ENCODE results near the gene SMO. TPM values are rescaled to one million over a fixed set of nuclear protein-coding genes. Genes with fewer than 3 reads are reported as not detected.

SMO gene
- total RNA-seq, 1 experiment from 2014 or later, result 40.3 TPM

DNA sequence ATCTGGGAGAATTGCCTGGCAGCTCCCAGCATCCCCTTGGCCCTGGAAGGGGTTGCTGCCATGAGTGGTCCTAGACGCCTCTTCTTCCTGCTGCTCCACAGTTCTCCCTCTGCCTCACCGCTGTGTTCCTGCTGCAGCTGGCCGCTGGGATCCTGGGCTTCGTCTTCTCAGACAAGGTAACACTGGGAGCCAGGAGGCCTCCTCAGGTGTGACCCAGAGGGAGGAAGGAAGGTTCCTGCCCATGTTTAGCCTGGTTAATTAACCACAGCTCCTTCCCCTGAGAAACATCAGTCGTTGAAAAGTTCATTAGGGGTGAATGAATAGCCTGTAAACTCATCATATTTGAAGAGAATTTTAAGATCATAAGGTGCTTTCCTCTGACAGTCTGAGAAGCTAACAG, 25.7 kb upstream of the SMO start:
- Histone ChIP-seq H3K27me3 (replicated peaks; ENCODE audit: insufficient read depth, low read depth, low read length, poor library complexity) (no peaks in the 10 kb centered on the region), H3K4me3 (ENCODE audit: low read depth, low read length, poor library complexity, severe bottlenecking) (no peak overlapping the region), H3K36me3 (ENCODE audit: insufficient read depth, low read length, poor library complexity, severe bottlenecking) (no peaks in the 10 kb centered on the region), H3K4me1 (ENCODE audit: insufficient read depth, low read length, poor library complexity, severe bottlenecking) (no peaks in the 10 kb centered on the region), H3K27ac (ENCODE audit: low read depth, low read length, poor library complexity, severe bottlenecking) (no peak overlapping the region), H3K9me3 (ENCODE audit: low read depth, low read length, poor library complexity, severe bottlenecking) (no peaks in the 10 kb centered on the region)
- TF ChIP-seq EZH2 (IDR thresholded peaks at IDR 0.05; ENCODE audit: borderline replicate concordance, low read depth, low read length, poor library complexity, severe bottlenecking), result no peak
- TF ChIP-seq, protein P1, sequence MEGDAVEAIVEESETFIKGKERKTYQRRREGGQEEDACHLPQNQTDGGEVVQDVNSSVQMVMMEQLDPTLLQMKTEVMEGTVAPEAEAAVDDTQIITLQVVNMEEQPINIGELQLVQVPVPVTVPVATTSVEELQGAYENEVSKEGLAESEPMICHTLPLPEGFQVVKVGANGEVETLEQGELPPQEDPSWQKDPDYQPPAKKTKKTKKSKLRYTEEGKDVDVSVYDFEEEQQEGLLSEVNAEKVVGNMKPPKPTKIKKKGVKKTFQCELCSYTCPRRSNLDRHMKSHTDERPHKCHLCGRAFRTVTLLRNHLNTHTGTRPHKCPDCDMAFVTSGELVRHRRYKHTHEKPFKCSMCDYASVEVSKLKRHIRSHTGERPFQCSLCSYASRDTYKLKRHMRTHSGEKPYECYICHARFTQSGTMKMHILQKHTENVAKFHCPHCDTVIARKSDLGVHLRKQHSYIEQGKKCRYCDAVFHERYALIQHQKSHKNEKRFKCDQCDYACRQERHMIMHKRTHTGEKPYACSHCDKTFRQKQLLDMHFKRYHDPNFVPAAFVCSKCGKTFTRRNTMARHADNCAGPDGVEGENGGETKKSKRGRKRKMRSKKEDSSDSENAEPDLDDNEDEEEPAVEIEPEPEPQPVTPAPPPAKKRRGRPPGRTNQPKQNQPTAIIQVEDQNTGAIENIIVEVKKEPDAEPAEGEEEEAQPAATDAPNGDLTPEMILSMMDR (conservative IDR thresholded peaks at IDR 0.05; ENCODE audit: low read depth, low read length), result no peak
- DNase-seq (ENCODE audit: low spot score), result no peak
- intact Hi-C loops (cut with micrococcal nuclease; ENCODE audit: unreplicated experiment), result no loop called here
- ChIA-PET CTCF (no interaction called here), POLR2A (ENCODE audit: low non-redundant PET) (no interaction called here)
- no TSS peak for BruUV-seq (replicated peaks)

DNA sequence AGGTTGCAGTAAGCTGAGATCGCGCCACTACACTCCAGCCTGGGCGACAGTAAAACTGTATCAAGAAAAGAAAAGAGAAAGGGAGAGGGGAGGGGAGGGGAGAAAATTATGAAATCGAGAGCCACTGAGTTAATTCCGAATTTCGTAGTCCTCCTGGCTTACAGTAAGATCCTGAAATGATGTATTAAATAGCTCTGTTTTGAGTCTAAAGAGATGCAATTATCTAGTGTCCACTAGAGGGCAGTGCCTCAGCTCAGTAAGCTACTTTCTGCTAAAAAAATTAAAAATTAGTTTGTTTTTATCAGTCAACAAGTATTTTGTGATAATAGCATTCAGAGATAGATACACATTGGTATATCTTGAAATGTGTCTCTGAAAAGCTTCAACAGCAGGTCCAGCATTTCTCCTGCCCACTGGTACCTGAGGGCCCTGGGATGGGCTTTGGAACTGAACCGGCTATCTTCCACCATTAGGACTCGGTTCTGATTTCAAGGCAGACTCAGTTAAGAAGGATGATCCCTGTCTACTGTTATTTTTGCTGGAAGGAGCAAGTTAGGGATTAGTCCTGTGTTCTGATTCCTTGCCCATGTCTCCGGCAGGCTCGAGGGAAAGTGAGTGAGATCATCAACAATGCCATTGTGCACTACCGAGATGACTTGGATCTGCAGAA, 24.4 kb upstream of the SMO start:
- no peak for TF ChIP-seq EZH2 (IDR thresholded peaks at IDR 0.05; ENCODE audit: borderline replicate concordance, low read depth, low read length, poor library complexity, severe bottlenecking)
- TF ChIP-seq, protein P1 (conservative IDR thresholded peaks at IDR 0.05; ENCODE audit: low read depth, low read length), result peak; percentile 89
- no peak overlapping the region for H3K27ac ChIP-seq (ENCODE audit: low read depth, low read length, poor library complexity, severe bottlenecking)
- H3K36me3 ChIP-seq (ENCODE audit: insufficient read depth, low read length, poor library complexity, severe bottlenecking), result no peaks in the 10 kb centered on the region
- ChIA-PET POLR2A (ENCODE audit: low non-redundant PET) (interaction anchor here (0.5 to 0.7 kb wide), 2 partner anchors 154 to 491 kb away, joined by 3 read pairs; no protein-coding TSS in a partner anchor), CTCF (interaction anchor here (0.6 to 1.4 kb wide), 10 partner anchors 9 to 704 kb away, joined by 3 to 12 read pairs (median 4); partner anchors contain the start of gene TSPAN33)
- H3K27me3 ChIP-seq (replicated peaks; ENCODE audit: insufficient read depth, low read depth, low read length, poor library complexity), result no peaks in the 10 kb centered on the region
- no peaks in the 10 kb centered on the region for H3K9me3 ChIP-seq (ENCODE audit: low read depth, low read length, poor library complexity, severe bottlenecking)
- H3K4me3 ChIP-seq (ENCODE audit: low read depth, low read length, poor library complexity, severe bottlenecking), result no peak overlapping the region
- no TSS peak for BruUV-seq (replicated peaks)
- intact Hi-C loops (cut with micrococcal nuclease; ENCODE audit: unreplicated experiment), result loop anchor here (1.0 kb wide), 1 partner anchor 46 kb away; no protein-coding TSS in a partner anchor
- peaks cover 7% of the 10 kb centered on the region for H3K4me1 ChIP-seq (ENCODE audit: insufficient read depth, low read length, poor library complexity, severe bottlenecking)
- DNase-seq (ENCODE audit: low spot score), result peak; percentile 61

DNA sequence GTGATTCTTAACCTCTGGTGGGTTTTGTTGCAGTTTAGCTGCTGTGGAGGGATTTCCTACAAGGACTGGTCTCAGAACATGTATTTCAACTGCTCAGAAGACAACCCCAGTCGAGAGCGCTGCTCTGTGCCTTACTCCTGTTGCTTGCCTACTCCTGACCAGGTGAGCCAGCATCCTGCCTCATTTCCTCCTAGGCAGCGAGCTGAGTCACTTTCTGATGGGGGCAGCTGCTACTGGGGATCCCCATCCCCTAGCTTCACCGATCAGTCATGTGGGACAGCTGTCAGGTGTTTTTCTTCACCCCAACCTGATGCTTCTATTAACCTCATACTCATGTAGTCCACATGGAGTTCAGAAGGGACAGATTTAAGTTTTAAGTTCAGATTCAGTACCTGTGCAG, 21.7 kb upstream of the SMO start:
- Histone ChIP-seq H3K4me3 (ENCODE audit: low read depth, low read length, poor library complexity, severe bottlenecking) (no peak overlapping the region), H3K9me3 (ENCODE audit: low read depth, low read length, poor library complexity, severe bottlenecking) (no peaks in the 10 kb centered on the region), H3K27ac (ENCODE audit: low read depth, low read length, poor library complexity, severe bottlenecking) (no peak overlapping the region), H3K4me1 (ENCODE audit: insufficient read depth, low read length, poor library complexity, severe bottlenecking) (peaks cover 14% of the 10 kb centered on the region), H3K36me3 (ENCODE audit: insufficient read depth, low read length, poor library complexity, severe bottlenecking) (no peaks in the 10 kb centered on the region), H3K27me3 (replicated peaks; ENCODE audit: insufficient read depth, low read depth, low read length, poor library complexity) (no peaks in the 10 kb centered on the region)
- BruUV-seq (replicated peaks), result no TSS peak
- DNase-seq (ENCODE audit: low spot score), result no peak
- CTCF ChIA-PET, result no interaction called here
- TF ChIP-seq EZH2 (IDR thresholded peaks at IDR 0.05; ENCODE audit: borderline replicate concordance, low read depth, low read length, poor library complexity, severe bottlenecking), result no peak
- TF ChIP-seq, protein P1 (conservative IDR thresholded peaks at IDR 0.05; ENCODE audit: low read depth, low read length), result no peak
- intact Hi-C loops (cut with micrococcal nuclease; ENCODE audit: unreplicated experiment), result no loop called here
- POLR2A ChIA-PET (ENCODE audit: low non-redundant PET), result no interaction called here

Measured in A673 (cell line).